ENCODE results near the gene IPO4. TPM values are rescaled to one million over a fixed set of nuclear protein-coding genes. Genes with fewer than 3 reads are reported as not detected.

IPO4 gene
- total and polyA plus RNA-seq, 2 of the 13 experiments (the other 11 are each of a cell fraction or from before 2014, with no cell fraction given) = 39.0 to 179 TPM

- no peak for TF ChIP-seq GPBP1L1 (CRISPR knock-in tag; IDR thresholded peaks at IDR 0.05)
- TF ChIP-seq ZNF274 (CRISPR knock-in tag; IDR thresholded peaks at IDR 0.05) = peak; percentile 96
- TF ChIP-seq ZC3H4 (CRISPR knock-in tag; IDR thresholded peaks at IDR 0.05; ENCODE audit: borderline replicate concordance) = peak; percentile 89
- TF ChIP-seq ZNF513 (CRISPR knock-in tag; conservative IDR thresholded peaks at IDR 0.05) = 0 out of 2 replicates have a peak, but pooled peaks have one; percentile 93
- peak; percentile 98 for TF ChIP-seq ATF2 (CRISPR knock-in tag; IDR thresholded peaks at IDR 0.05)
- TF ChIP-seq ZFY (CRISPR knock-in tag; IDR thresholded peaks at IDR 0.05) = peak; percentile 83
- TF ChIP-seq IRX3 (CRISPR knock-in tag; IDR thresholded peaks at IDR 0.05; ENCODE audit: borderline replicate concordance, low read depth) = no peak
- TF ChIP-seq ZNF124 (CRISPR knock-in tag; IDR thresholded peaks at IDR 0.05) = peak; percentile 97
- TF ChIP-seq NRL (CRISPR knock-in tag; IDR thresholded peaks at IDR 0.05; ENCODE audit: borderline replicate concordance) = peak; percentile 93
- TF ChIP-seq PHF20 (CRISPR knock-in tag; IDR thresholded peaks at IDR 0.05) = peak; percentile 84
- peak; percentile 74 for TF ChIP-seq CREB1 (IDR thresholded peaks at IDR 0.05)
- no peak for TF ChIP-seq CREB1 (CRISPR knock-in tag; IDR thresholded peaks at IDR 0.05)
- TF ChIP-seq ZBTB40 (IDR thresholded peaks at IDR 0.05) = no peak
- peak; percentile 53; the same call in 1 of the 2 replicates for TF ChIP-seq ZBTB40 (CRISPR knock-in tag; IDR thresholded peaks at IDR 0.05)
- TF ChIP-seq RFX3 (CRISPR knock-in tag; IDR thresholded peaks at IDR 0.05) = peak; percentile 58; the same call in 1 of the 2 replicates
- 0 out of 2 replicates have a peak, but pooled peaks have one; percentile 78 for TF ChIP-seq ZNF354B (CRISPR knock-in tag; IDR thresholded peaks at IDR 0.05)
Observed at GRCh38 chr14:24160850-24161804, 27.5 kb downstream of the IPO4 start, which contains the start of gene IRF9 (continued).

Data from HepG2 (cell line).